ACC112 (cell line): ENCODE measurements around the gene NRROS.
A peak's percentile ranks its signal among the peaks of the same experiment; 100 is the strongest.
"Not testable (repeated sequence)": the region's sequence is repeated elsewhere in the genome, so short reads cannot be mapped to it uniquely, and the experiment has no call there.

Source experiments
- H2AFZ ChIP-seq: fragments of 200-600 bp; sonication (generic); one replicate; pipeline ENCODE4 v1.6.0; 2017; ENCODE audit warnings: antibody characterized with exemption, low read length; ENCODE audit not compliant: unreplicated experiment
- H3K27ac ChIP-seq: fragments of 200-600 bp; sonication (generic); 2 replicates; pipeline ENCODE4 v1.5.1; 2014; ENCODE audit warnings: low read depth, mild to moderate bottlenecking, antibody characterized with exemption, low read length, moderate library complexity
- H3K27me3 ChIP-seq: fragments of 200-600 bp; sonication (generic); 2 replicates; pipeline ENCODE4 v1.6.1; 2014; ENCODE audit warnings: mild to moderate bottlenecking, antibody characterized with exemption, low read length, moderate library complexity, mixed read lengths; ENCODE audit not compliant: insufficient read depth
- H3K36me3 ChIP-seq: fragments of 200-600 bp; sonication (generic); 2 replicates; pipeline ENCODE4 v1.6.1; 2016; ENCODE audit warnings: mild to moderate bottlenecking, antibody characterized with exemption, low read length, moderate library complexity, mixed read lengths; ENCODE audit not compliant: insufficient read depth
- H3K4me1 ChIP-seq: fragments of 200-600 bp; sonication (generic); one replicate; pipeline ENCODE4 v1.6.1; 2016; ENCODE audit warnings: low read length, mixed read lengths; ENCODE audit not compliant: insufficient read depth, unreplicated experiment, control insufficient read depth
- H3K4me3 ChIP-seq: fragments of 200-600 bp; sonication (generic); 2 replicates; pipeline ENCODE4 v1.5.1; 2014; ENCODE audit warnings: mild to moderate bottlenecking, low read depth, low read length
- H3K79me2 ChIP-seq: fragments of 200-600 bp; sonication (generic); one replicate; pipeline ENCODE4 v1.6.0; 2016; ENCODE audit warnings: low read length; ENCODE audit not compliant: control insufficient read depth, unreplicated experiment, insufficient read depth

Gene NRROS

DNA sequence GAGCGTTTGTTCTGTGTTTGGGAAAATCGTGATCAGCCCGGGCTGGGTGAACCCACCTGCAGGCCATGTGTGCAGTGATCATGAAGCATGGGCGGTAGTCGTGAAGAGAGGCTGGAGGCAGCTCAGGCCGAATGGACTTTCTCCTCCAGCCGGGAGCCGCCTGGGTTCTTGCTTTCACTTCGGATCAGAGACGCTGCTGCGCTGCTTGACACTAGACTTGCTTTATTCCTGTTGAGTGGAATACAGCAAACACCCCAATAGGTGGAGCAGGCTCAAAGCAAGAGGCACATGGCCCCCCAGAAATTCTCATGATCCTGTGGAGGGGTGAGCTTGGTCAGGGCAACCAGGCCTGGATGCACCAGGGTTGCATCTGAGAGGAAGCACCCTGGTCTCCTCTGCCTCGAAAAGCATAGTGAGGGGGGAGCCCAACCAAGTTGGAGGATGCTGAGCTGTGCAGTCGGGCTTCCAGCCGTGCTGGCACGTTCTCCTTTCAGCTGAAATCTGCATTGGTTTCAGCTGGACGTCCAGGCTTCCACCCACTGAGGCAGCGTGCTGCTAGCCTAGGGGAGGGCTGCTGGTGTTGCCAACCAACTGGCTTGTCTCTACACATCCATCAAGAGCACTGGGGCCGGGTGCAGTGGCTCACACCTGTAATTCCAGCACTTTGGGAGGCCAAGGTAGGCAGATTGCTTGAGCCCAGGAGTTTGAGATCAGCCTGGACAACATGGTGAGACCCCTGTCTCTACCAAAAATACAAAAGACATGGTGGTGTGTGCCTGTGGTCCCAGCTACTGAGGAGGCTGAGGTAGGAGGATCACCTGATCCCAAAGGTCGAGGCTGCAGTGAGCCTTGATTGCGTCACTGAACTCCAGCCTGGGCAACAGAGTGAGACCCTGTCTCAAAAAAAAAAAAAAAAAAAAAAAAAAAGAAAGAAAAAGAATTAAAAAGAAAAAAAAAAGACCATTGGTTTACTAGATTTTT, 2.8 kb upstream of the NRROS start:
- no peak overlapping the region for H3K27ac ChIP-seq
- no peak overlapping the region for H2AFZ ChIP-seq
- peaks cover 5% of the 10 kb centered on the region; the same call in 1 of the 2 replicates for H3K27me3 ChIP-seq
- H3K4me1 ChIP-seq, result peaks cover 13% of the 10 kb centered on the region
- no peak overlapping the region for H3K4me3 ChIP-seq
- no peaks in the 10 kb centered on the region for H3K79me2 ChIP-seq
- H3K36me3 ChIP-seq, result no peaks in the 10 kb centered on the region

DNA sequence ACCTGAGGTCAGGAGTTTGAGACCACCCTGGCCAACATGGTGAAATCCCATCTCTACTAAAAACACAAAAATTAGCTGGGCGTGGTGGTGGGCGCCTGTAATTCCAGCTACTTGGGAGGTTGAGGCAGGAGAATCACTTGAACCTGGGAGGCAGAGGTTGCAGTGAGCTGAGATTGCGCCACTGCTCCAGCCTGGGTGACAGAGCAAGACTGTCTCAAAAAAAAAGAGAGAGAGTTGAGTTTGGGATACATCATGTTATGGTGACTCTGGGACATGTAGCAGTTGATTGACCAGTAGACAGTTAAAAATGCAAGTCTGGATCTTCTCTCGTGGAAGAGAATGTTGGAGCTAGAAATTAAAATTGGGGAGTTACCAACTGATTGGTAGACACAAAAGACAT, 1.6 kb upstream of the NRROS start:
- not testable (repeated sequence) for H3K27me3 ChIP-seq, H2AFZ ChIP-seq, H3K36me3 ChIP-seq, H3K4me1 ChIP-seq, H3K79me2 ChIP-seq, H3K4me3 ChIP-seq, H3K27ac ChIP-seq

DNA sequence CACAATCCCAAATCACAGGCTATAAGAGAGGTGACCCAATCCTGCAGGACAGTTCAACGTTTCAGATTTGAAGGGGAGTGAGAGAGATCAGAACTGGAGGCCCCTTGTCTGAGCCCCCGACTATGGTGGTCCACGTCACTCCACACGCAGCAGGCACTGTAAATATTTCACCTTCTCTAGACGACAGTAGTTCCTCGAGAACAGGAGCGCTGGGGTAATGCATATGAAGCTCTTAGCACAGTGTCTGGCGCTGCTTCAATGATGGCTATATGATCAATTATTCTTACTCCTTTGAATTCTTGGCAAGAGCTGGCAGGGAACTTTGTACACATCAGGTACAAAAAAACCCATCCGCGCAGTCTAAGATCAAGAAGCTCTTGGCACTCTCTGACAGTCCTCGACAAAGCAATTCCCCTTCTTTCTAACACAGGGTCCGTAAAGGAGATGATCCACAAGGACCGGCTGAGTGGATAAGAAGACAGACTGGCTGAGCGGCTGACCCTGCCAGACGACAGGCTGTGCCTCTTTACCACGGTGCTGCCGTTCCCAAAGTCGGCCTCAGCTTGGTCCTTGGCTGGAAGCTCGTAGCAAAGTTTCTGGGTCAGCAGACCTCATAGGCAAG, 522 bp upstream of the NRROS start:
- Histone ChIP-seq H2AFZ (peak overlapping the region; percentile 3), H3K4me3 (peak overlapping the region; percentile 80), H3K27ac (no peak overlapping the region), H3K4me1 (no peaks in the 10 kb centered on the region), H3K79me2 (no peaks in the 10 kb centered on the region), H3K36me3 (no peaks in the 10 kb centered on the region), H3K27me3 (peaks cover 5% of the 10 kb centered on the region; the same call in 1 of the 2 replicates)

DNA sequence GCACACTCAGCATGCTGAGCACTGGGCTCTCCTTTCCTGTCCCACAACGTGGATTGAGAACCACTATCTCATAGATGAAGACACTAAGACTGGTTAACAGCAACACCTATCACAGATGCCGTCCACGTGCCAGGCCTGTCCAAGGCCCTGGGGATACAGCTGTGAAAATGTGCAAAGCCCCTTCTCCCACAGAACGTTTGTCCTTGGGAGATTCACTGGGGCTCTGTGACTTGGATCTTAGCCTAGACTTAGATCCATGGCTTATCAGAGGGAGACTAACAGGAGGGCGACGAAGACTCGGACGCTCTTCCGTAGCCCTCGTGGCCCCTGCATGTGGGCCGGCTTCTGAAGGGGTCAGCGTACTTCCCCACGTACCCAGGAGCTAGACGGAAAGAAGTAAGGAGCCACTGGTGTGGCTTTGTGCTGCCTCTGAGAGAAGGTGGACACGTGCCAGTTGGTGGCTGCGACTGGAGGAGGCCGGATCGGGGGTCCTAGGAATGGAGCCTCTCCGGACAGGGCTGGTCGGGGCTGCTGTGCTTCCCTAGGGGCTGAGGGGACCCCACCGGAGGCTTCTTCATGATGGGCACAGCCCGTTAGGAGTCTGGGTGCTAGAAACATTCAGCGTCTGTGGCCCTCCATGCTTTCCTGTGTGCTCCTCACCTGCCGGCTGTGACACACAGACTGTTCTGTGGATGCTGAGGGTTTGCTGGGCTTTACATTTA, 964 bp downstream of the NRROS start:
- peak overlapping the region; percentile 80 for H3K4me3 ChIP-seq
- no peaks in the 10 kb centered on the region for H3K36me3 ChIP-seq
- no peak overlapping the region for H3K27ac ChIP-seq
- H3K79me2 ChIP-seq, result no peaks in the 10 kb centered on the region
- no peak overlapping the region for H2AFZ ChIP-seq
- H3K27me3 ChIP-seq, result peaks cover 5% of the 10 kb centered on the region; the same call in 1 of the 2 replicates
- H3K4me1 ChIP-seq, result no peaks in the 10 kb centered on the region

DNA sequence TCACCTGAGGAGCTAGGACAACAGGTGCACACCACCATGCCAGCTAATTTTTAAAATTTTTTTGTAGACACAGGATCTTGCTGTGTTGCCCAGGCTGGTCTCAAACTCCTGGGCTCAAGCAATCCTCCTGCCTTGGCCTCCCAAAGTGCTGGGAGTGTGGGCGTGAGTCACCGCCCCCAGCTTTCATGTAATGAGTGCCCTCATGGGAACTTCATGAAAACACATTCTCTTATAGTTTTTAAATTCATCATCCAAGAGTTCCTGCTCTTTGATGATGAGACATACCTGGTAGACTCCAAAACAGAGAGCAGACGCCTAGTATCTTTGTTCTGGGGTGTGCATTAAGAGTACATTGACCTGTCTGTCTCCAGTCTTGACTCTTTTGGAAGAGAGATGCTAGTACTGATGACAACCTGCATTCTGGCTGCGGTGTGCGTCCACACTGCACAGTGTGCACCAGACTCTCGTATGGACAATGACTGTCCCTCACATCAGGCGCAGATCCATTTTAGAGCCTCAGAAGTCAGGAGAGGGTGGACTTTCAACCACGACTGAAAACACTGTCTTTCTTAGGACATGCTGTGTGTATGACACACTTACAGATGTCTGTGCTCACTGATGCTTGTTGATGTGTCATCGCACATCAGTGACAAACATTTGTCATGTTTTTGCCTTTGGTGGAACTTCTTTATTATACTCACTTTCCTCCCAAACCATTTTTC, 2.0 kb downstream of the NRROS start:
- Histone ChIP-seq H3K4me1 (no peaks in the 10 kb centered on the region), H3K27ac (no peak overlapping the region), H3K27me3 (peaks cover 5% of the 10 kb centered on the region; the same call in 1 of the 2 replicates), H3K4me3 (no peak overlapping the region), H3K79me2 (no peaks in the 10 kb centered on the region), H3K36me3 (no peaks in the 10 kb centered on the region), H2AFZ (no peak overlapping the region)

DNA sequence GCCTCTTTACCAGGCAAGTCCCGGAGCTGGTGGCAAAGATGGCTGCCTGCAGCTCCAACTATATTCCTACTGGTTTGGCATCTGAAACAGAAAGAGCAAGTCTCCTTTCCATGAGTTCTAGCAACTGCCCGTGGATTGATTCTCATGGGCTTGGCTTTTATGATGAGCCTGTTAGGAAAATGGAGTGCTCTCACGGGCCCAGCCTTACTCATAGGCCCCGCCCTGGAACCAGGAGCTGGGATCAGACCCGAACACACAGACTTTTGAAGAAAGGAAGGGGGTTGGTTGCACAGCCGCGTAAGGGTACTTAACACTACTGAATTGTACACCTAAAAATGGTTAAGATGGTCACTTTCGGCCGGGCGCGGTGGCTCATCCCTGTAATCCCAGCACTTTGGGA, 2.9 kb downstream of the NRROS start:
- peaks cover 3% of the 10 kb centered on the region for H3K4me1 ChIP-seq
- H3K36me3 ChIP-seq, result no peaks in the 10 kb centered on the region
- H2AFZ ChIP-seq, result no peak overlapping the region
- H3K27ac ChIP-seq, result no peak overlapping the region
- H3K79me2 ChIP-seq, result no peaks in the 10 kb centered on the region
- H3K27me3 ChIP-seq, result peaks cover 5% of the 10 kb centered on the region; the same call in 1 of the 2 replicates
- H3K4me3 ChIP-seq, result no peak overlapping the region

DNA sequence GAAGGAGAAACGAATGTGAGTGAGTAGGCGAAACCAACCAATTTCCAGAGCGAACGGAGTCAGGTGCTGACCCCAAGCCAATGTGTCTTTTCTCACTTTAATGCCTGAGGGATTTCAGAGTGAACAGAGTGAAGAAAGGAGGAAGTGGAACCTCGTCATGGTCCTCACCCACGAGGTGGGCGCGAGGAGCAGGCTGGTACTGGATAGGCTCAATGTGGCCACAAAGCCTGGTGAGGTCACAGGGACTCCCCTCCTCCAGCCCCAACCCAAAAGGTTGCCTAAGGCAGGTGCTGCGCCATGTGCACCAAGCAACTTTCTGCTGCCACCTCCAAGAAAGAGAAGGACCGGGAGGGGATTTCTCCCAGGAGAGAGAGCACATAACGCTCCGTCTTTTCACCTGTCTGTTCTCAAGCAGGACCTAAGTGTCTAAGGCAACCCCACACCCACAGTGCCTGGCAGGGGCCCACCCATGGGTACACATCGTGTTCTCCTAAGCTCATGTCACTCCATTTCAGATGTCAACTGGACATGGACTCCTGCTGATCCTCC, 3.8 kb downstream of the NRROS start:
- Histone ChIP-seq H3K27ac (no peak overlapping the region), H2AFZ (no peak overlapping the region), H3K79me2 (no peaks in the 10 kb centered on the region), H3K4me1 (peaks cover 3% of the 10 kb centered on the region), H3K27me3 (peaks cover 5% of the 10 kb centered on the region; the same call in 1 of the 2 replicates), H3K4me3 (no peak overlapping the region), H3K36me3 (no peaks in the 10 kb centered on the region)

DNA sequence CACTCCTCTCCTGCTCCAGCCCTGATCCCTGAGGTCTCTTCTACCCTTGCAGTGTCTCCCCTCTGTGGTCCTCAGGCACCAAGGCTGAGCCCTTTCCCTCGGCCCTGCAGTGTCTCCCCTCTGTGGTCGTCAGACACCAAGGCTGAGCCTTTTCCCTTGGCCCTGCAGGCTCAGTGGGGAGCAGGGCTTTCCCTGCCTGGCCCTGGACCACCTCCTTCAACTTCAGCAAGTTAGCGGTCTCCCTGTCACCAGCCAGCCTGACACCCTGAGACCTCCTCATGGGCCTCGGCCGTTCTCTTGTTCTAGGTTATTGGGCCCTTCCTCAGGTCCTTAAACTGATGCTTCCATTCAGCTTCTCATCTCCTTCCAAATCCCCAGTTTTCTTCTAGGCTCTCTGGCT, 4.3 kb downstream of the NRROS start:
- Histone ChIP-seq H3K79me2 (no peaks in the 10 kb centered on the region), H3K27ac (no peak overlapping the region)

DNA sequence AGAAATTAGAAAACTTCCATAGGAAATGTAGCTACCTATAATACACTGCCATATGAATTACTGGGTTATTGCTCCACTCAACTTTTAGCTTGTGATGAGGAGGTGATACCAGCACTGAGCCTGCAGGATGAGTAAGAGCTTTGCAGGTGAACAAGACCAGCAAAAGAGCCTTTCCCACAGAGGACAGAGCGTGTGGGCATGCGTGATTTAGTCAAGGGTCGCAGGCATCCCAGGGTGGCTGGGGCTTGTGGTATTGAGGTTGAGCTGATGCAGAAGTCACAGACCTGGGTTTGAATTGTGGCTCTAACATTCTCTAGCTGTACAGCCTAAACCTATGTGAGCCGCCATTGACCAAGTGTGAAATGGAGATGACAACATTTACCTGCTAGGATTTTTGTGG, 5.6 kb downstream of the NRROS start:
- H3K4me1 ChIP-seq, result peaks cover 10% of the 10 kb centered on the region
- H3K79me2 ChIP-seq, result no peaks in the 10 kb centered on the region
- no peak overlapping the region for H2AFZ ChIP-seq
- no peak overlapping the region for H3K27ac ChIP-seq
- no peak overlapping the region for H3K4me3 ChIP-seq
- peaks cover 3% of the 10 kb centered on the region; the same call in 1 of the 2 replicates for H3K27me3 ChIP-seq
- no peaks in the 10 kb centered on the region for H3K36me3 ChIP-seq

More for the DNA sequence above, 4.3 kb downstream of the NRROS start:
- Histone ChIP-seq H3K27me3 (peaks cover 5% of the 10 kb centered on the region; the same call in 1 of the 2 replicates), H3K4me3 (no peak overlapping the region), H3K4me1 (peaks cover 4% of the 10 kb centered on the region), H3K36me3 (no peaks in the 10 kb centered on the region), H2AFZ (no peak overlapping the region)
